BJ (cell line): ENCODE results near the gene OSGEP. TPM values are rescaled to one million over a fixed set of nuclear protein-coding genes. Genes with fewer than 3 reads are reported as not detected.
"Not testable (repeated sequence)": the region's sequence is repeated elsewhere in the genome, so short reads cannot be mapped to it uniquely, and the experiment has no call there.

Source experiments
- CTCF ChIA-PET: fragments of 350-600 bp; formaldehyde crosslinking; extraction: SDS; loops from one replicate; lab custom pipeline; 2021; ENCODE audit warnings: antibody characterized with exemption, inconsistent platforms; lab: Yijun Ruan, JAX
- POLR2A ChIA-PET: fragments of 300-600 bp; sonication (Branson Sonifier 250); formaldehyde crosslinking; extraction: SDS; loops from one replicate; lab custom pipeline; 2021; ENCODE audit warnings: antibody characterized with exemption; lab: Charles Lee
- DNase-seq: peaks from one replicate; pipeline ENCODE4 v3.0.0-alpha.2; 2011; ENCODE audit warnings: low read depth
- H3K27me3 ChIP-seq: 2 replicates; pipeline ENCODE4 v1.6.0; 2011; ENCODE audit warnings: low read length; ENCODE audit not compliant: control insufficient read depth, insufficient read depth
- H3K36me3 ChIP-seq: 2 replicates; pipeline ENCODE4 v1.5.1; 2011; ENCODE audit warnings: low read length; ENCODE audit not compliant: control insufficient read depth, insufficient read depth
- H3K4me3 ChIP-seq: 2 replicates; pipeline ENCODE4 v1.5.1; 2011; ENCODE audit warnings: low read depth, mild to moderate bottlenecking, control low read depth, low read length
- polyA plus RNA-seq: library from polyadenylated mRNA; depleted of rRNA; stranded (reverse); fragments of >200 nt; gene quantifications from 2 replicates; pipeline ENCODE4 v1.2.3, GENCODE V29; 2011
- TF ChIP-seq, protein P1 (sequence below): IDR thresholded peaks from 2 replicates; pipeline ENCODE4 v1.5.1; 2011; ENCODE audit warnings: low read depth, mild to moderate bottlenecking, control low read depth, inconsistent platforms, low read length, moderate library complexity; ENCODE audit not compliant: insufficient read depth

The OSGEP gene
- polyA plus RNA-seq, 1 experiment = 28.9 TPM

DNA sequence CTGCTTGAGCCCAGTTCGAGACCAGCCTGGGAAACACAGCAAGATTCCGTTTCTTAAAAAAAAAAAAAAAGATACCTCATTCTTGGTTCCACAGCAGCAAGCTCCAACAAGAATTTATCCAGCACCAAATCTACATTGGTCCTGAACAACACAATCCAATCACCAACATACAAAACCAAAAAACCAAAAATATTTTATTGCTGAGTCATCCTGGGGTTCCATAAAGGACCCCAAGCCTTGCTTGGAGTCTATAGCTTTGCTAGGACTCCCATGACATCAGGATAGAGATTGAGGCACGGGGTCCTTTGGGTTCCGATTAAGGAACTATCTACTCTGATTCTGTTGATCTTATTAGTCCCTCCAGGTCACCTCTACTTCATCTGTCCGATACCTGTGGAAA is 7.7 kb downstream of the OSGEP start:
- Histone ChIP-seq H3K4me3 (no peak overlapping the region), H3K27me3 (no peaks in the 10 kb centered on the region), H3K36me3 (peaks cover 21% of the 10 kb centered on the region)
- POLR2A ChIA-PET = no interaction called here
- CTCF ChIA-PET = interaction anchor here (1.4 kb wide), 1 partner anchor 31 kb away, joined by 3 read pairs; no protein-coding TSS in a partner anchor
- DNase-seq = no peak
- TF ChIP-seq, protein P1, sequence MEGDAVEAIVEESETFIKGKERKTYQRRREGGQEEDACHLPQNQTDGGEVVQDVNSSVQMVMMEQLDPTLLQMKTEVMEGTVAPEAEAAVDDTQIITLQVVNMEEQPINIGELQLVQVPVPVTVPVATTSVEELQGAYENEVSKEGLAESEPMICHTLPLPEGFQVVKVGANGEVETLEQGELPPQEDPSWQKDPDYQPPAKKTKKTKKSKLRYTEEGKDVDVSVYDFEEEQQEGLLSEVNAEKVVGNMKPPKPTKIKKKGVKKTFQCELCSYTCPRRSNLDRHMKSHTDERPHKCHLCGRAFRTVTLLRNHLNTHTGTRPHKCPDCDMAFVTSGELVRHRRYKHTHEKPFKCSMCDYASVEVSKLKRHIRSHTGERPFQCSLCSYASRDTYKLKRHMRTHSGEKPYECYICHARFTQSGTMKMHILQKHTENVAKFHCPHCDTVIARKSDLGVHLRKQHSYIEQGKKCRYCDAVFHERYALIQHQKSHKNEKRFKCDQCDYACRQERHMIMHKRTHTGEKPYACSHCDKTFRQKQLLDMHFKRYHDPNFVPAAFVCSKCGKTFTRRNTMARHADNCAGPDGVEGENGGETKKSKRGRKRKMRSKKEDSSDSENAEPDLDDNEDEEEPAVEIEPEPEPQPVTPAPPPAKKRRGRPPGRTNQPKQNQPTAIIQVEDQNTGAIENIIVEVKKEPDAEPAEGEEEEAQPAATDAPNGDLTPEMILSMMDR = no peak

GRCh38 chr14:20443650-20444049 is 11.0 kb downstream of the OSGEP start:
- H3K4me3 ChIP-seq, POLR2A ChIA-PET, DNase-seq, H3K27me3 ChIP-seq: not testable (repeated sequence)
- peaks cover 14% of the 10 kb centered on the region for H3K36me3 ChIP-seq
- CTCF ChIA-PET = interaction anchor here (1.2 kb wide), 1 partner anchor 28 kb away, joined by 3 read pairs; no protein-coding TSS in a partner anchor

DNA sequence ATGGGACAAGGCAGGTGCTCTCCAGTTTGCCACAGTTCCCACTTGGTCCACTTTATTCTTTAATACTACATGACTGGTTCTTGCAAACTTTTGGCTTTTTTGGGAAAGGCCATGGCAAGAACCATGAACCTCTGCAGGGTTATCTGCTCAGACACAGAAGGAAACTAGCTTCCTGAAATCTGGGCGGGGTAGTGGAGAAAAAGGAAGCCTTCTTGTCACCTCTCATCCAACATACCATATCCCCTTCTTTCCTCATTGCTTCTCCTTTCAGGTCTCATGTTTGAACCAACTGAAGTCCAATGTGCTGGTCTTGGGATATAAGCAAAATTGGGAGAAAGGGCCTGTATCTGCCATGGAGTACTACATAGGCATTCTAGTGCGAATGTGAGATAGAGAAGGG is 13.2 kb downstream of the OSGEP start:
- ChIA-PET POLR2A (no interaction called here), CTCF (interaction anchor here (1.8 kb wide), 1 partner anchor 13 kb away, joined by 4 read pairs; no protein-coding TSS in a partner anchor)
- DNase-seq = no peak
- Histone ChIP-seq H3K4me3 (no peak overlapping the region), H3K27me3 (no peaks in the 10 kb centered on the region), H3K36me3 (peaks cover under 1% of the 10 kb centered on the region; the same call in 1 of the 2 replicates)
- TF ChIP-seq, protein P1 = no peak

GRCh38 chr14:20440882-20441281 is 13.7 kb downstream of the OSGEP start:
- POLR2A ChIA-PET = no interaction called here
- H3K36me3 ChIP-seq = no peaks in the 10 kb centered on the region
- TF ChIP-seq, protein P1 = no peak
- no peaks in the 10 kb centered on the region for H3K27me3 ChIP-seq
- DNase-seq = no peak
- CTCF ChIA-PET = interaction anchor here (0.6 to 1.8 kb wide), 2 partner anchors 12 to 651 kb away, joined by 3 to 4 read pairs; no protein-coding TSS in a partner anchor
- H3K4me3 ChIP-seq = no peak overlapping the region

- CTCF ChIA-PET = interaction anchor here (0.6 to 1.8 kb wide), 2 partner anchors 12 to 651 kb away, joined by 3 to 4 read pairs; no protein-coding TSS in a partner anchor
- H3K27me3 ChIP-seq = no peaks in the 10 kb centered on the region
- TF ChIP-seq, protein P1 = no peak
- no peaks in the 10 kb centered on the region for H3K36me3 ChIP-seq
- no peak overlapping the region for H3K4me3 ChIP-seq
- POLR2A ChIA-PET = no interaction called here
- no peak for DNase-seq
Observed at GRCh38 chr14:20440465-20440864, 14.1 kb downstream of the OSGEP start.

DNA sequence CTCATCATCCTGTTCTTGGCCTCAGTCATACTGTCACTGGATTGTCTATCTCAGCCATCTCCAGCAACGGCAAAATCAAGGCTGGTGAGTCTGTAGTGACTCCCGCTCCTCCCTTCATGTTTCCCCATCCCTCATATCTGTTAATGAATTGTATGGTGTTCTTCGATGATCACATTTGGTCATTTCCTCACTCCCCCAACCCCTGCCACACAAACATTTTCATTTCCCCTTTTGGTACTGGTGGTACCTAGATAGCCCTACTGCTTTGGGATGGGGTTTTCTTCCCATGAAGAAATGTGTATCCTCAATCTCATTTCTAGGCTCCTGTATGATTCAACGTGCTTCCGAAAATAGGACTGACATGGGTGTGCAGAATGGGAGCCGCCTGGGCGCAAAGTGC is 15.9 kb downstream of the OSGEP start:
- Histone ChIP-seq H3K4me3 (no peak overlapping the region), H3K27me3 (no peaks in the 10 kb centered on the region), H3K36me3 (no peaks in the 10 kb centered on the region)
- CTCF ChIA-PET = interaction anchor here (1.5 kb wide), 1 partner anchor 23 kb away, joined by 3 read pairs; no protein-coding TSS in a partner anchor
- POLR2A ChIA-PET = no interaction called here
- TF ChIP-seq, protein P1 = no peak
- no peak for DNase-seq
